ENCODE results near the gene C16orf78.

Gene C16orf78

GRCh38 chr16:49373504-49373903 is at the start of gene C16orf78:
Gene C16orf78, plus strand, starts transcription at chr16:49373804. Its CDS starts 136 bp downstream, at chr16:49373940.
- no peak for DNase-seq (ENCODE audit: low read depth)

GRCh38 chr16:49324703-49325102 is 48.9 kb upstream of the C16orf78 start:
- DNase-seq (ENCODE audit: low read depth) = no peak

- no peak for DNase-seq (ENCODE audit: low read depth)
Measured at GRCh38 chr16:49327466-49327865, 46.1 kb upstream of the C16orf78 start.

- no peak for DNase-seq (ENCODE audit: low read depth)
Measured at GRCh38 chr16:49328325-49328724, 45.3 kb upstream of the C16orf78 start.

- DNase-seq (ENCODE audit: low read depth) = no peak
Measured at GRCh38 chr16:49330562-49331201, 42.9 kb upstream of the C16orf78 start.

GRCh38 chr16:49332589-49333258 is 40.9 kb upstream of the C16orf78 start:
- DNase-seq (ENCODE audit: low read depth) = no peak

GRCh38 chr16:49333259-49333597 is 40.4 kb upstream of the C16orf78 start:
- no peak for DNase-seq (ENCODE audit: low read depth)

GRCh38 chr16:49335828-49336227 is 37.8 kb upstream of the C16orf78 start:
- DNase-seq (ENCODE audit: low read depth) = no peak

- no peak for DNase-seq (ENCODE audit: low read depth)
Measured at GRCh38 chr16:49336581-49336980, 37.0 kb upstream of the C16orf78 start.

- no peak for DNase-seq (ENCODE audit: low read depth)
Measured at GRCh38 chr16:49337814-49338350, 35.7 kb upstream of the C16orf78 start.

GRCh38 chr16:49338611-49339265 is 34.9 kb upstream of the C16orf78 start:
- DNase-seq (ENCODE audit: low read depth) = no peak

- no peak for DNase-seq (ENCODE audit: low read depth)
Measured at GRCh38 chr16:49340466-49340865, 33.1 kb upstream of the C16orf78 start.

GRCh38 chr16:49341706-49342105 is 31.9 kb upstream of the C16orf78 start:
- no peak for DNase-seq (ENCODE audit: low read depth)

- no peak for DNase-seq (ENCODE audit: low read depth)
Measured at GRCh38 chr16:49342336-49343265, 31.0 kb upstream of the C16orf78 start.

GRCh38 chr16:49343291-49343690 is 30.3 kb upstream of the C16orf78 start:
- no peak for DNase-seq (ENCODE audit: low read depth)

- DNase-seq (ENCODE audit: low read depth) = no peak
Measured at GRCh38 chr16:49344401-49344800, 29.2 kb upstream of the C16orf78 start.

- no peak for DNase-seq (ENCODE audit: low read depth)
Measured at GRCh38 chr16:49345829-49346228, 27.8 kb upstream of the C16orf78 start.

GRCh38 chr16:49346459-49346858 is 27.1 kb upstream of the C16orf78 start:
- DNase-seq (ENCODE audit: low read depth) = no peak

- DNase-seq (ENCODE audit: low read depth) = no peak
Measured at GRCh38 chr16:49347476-49347875, 26.1 kb upstream of the C16orf78 start.

GRCh38 chr16:49348408-49349176 is 25.0 kb upstream of the C16orf78 start:
- DNase-seq (ENCODE audit: low read depth) = no peak

- DNase-seq (ENCODE audit: low read depth) = no peak
Measured at GRCh38 chr16:49349446-49350168, 24.0 kb upstream of the C16orf78 start.
